SK-N-SH (cell line): ENCODE measurements around the gene C1orf52. TPM values are rescaled to one million over a fixed set of nuclear protein-coding genes. Genes with fewer than 3 reads are reported as not detected.

ENCODE experiments used
- CTCF ChIA-PET: fragments of 300-600, 350-600 bp; formaldehyde crosslinking; extraction: SDS; loops from one replicate; lab custom pipeline; 2021; lab: Yijun Ruan, JAX
- POLR2A ChIA-PET: fragments of 350-600 bp; sonication (Branson Sonifier 250); formaldehyde crosslinking; extraction: SDS; loops from one replicate; lab custom pipeline; 2020; ENCODE audit warnings: antibody characterized with exemption, inconsistent platforms; lab: Yijun Ruan, JAX
- DNase-seq: peaks from one replicate; pipeline ENCODE4 v3.0.0; 2012
- H2AFZ ChIP-seq: fragments of 200-600 bp; sonication (generic); 2 replicates; pipeline ENCODE4 v1.8.1; 2016; ENCODE audit warnings: antibody characterized with exemption, mild to moderate bottlenecking, low read depth
- H3F3A ChIP-seq: fragments of 200-600 bp; sonication (generic); replicated peaks from 2 replicates; pipeline ENCODE3; 2016; ENCODE audit warnings: antibody characterized with exemption, mild to moderate bottlenecking; ENCODE audit not compliant: insufficient read depth
- H3K27ac ChIP-seq, 2 experiments: fragments of 200-500 bp in 1 of 2; fragments of 200-600 bp in 1 of 2; sonication (Bioruptor generic) in 1 of 2; sonication (generic), shearing (Covaris generic) in 1 of 2; 2 replicates each; pipeline versions ENCODE4 v1.5.1 to v1.6.1; 2014 to 2016; ENCODE audit warnings: low read depth in 2 of 2, inconsistent platforms in 1 of 2, low read length in 1 of 2, mild to moderate bottlenecking in 1 of 2, mixed read lengths in 1 of 2
- H3K27me3 ChIP-seq: fragments of 200-600 bp; sonication (generic), shearing (Covaris generic); 2 replicates; pipeline ENCODE4 v1.6.1; 2016; ENCODE audit warnings: mixed run types; ENCODE audit not compliant: insufficient read depth
- H3K36me3 ChIP-seq, 2 experiments: fragments of 200-500 bp in 1 of 2; fragments of 200-600 bp in 1 of 2; sonication (Bioruptor generic) in 1 of 2; sonication (generic) in 1 of 2; replicated peaks in 1 of 2; 2 replicates each; pipeline versions ENCODE3 to v1.5.1; 2014 to 2016; ENCODE audit warnings: low read length in 1 of 2, mild to moderate bottlenecking in 1 of 2; ENCODE audit not compliant: insufficient read depth in 2 of 2, control insufficient read depth in 1 of 2
- H3K4me1 ChIP-seq, 2 experiments: fragments of 200-500 bp in 1 of 2; fragments of 200-600 bp in 1 of 2; sonication (Bioruptor generic) in 1 of 2; sonication (generic), shearing (Covaris generic) in 1 of 2; 2 replicates each; pipeline versions ENCODE4 v1.5.1 to v1.6.1; 2014 to 2016; ENCODE audit warnings: low read depth in 1 of 2, low read length in 1 of 2, mixed run types in 1 of 2; ENCODE audit not compliant: insufficient read depth in 2 of 2, control insufficient read depth in 1 of 2
- H3K4me2 ChIP-seq: fragments of 200-600 bp; sonication (generic), shearing (Covaris generic); 2 replicates; pipeline ENCODE4 v1.6.1; 2017; ENCODE audit warnings: mixed run types
- H3K4me3 ChIP-seq, 2 experiments: fragments of 200-500 bp in 1 of 2; fragments of 200-600 bp in 1 of 2; sonication (Bioruptor generic) in 1 of 2; sonication (generic), shearing (Covaris generic) in 1 of 2; 2 replicates each; pipeline versions ENCODE4 v1.5.1 to v1.8.1; 2014 to 2016; ENCODE audit warnings: low read depth in 2 of 2, inconsistent platforms in 1 of 2, low read length in 1 of 2, mild to moderate bottlenecking in 1 of 2, mixed read lengths in 1 of 2, moderate library complexity in 1 of 2
- H3K79me2 ChIP-seq: fragments of 200-600 bp; sonication (generic); 2 replicates; pipeline ENCODE4 v1.8.1; 2017; ENCODE audit warnings: mild to moderate bottlenecking; ENCODE audit not compliant: insufficient read depth
- H3K9ac ChIP-seq: fragments of 200-600 bp; sonication (generic); 2 replicates; pipeline ENCODE4 v1.6.1; 2017; ENCODE audit warnings: mixed run types
- H3K9me2 ChIP-seq: fragments of 200-600 bp; sonication (generic); 2 replicates; pipeline ENCODE4 v1.6.1; 2017; ENCODE audit warnings: mixed run types
- H3K9me3 ChIP-seq: fragments of 200-600 bp; sonication (generic); 2 replicates; pipeline ENCODE4 v1.6.1; 2017; ENCODE audit warnings: mixed run types, mild to moderate bottlenecking, moderate library complexity
- H4K20me1 ChIP-seq: fragments of 200-600 bp; sonication (generic); 2 replicates; pipeline ENCODE4 v1.6.1; 2017; ENCODE audit warnings: mild to moderate bottlenecking, mixed run types; ENCODE audit not compliant: insufficient read depth
- CHD2 ChIP-seq: fragments of 150-350 bp; IDR thresholded peaks from 2 replicates; pipeline ENCODE4 v1.6.1; 2018; ENCODE audit warnings: low read length; ENCODE audit not compliant: partially characterized antibody
- ELF1 ChIP-seq: IDR thresholded peaks from 2 replicates; pipeline ENCODE4 v1.4.0; 2012
- FOXJ3 ChIP-seq: sonication (generic); formaldehyde crosslinking; IDR thresholded peaks from 2 replicates; pipeline ENCODE4 v1.5.1; 2020; ENCODE audit warnings: mild to moderate bottlenecking, missing genetic modification reagents
- FOXM1 ChIP-seq: IDR thresholded peaks from 2 replicates; pipeline ENCODE4 v1.4.0; 2012; ENCODE audit warnings: low read depth, mild to moderate bottlenecking
- GABPA ChIP-seq: IDR thresholded peaks from 2 replicates; pipeline ENCODE4 v1.4.0; 2012; ENCODE audit warnings: low read depth, mild to moderate bottlenecking
- GATA2 ChIP-seq: sonication (generic); formaldehyde crosslinking; IDR thresholded peaks from 2 replicates; pipeline ENCODE4 v1.5.0; 2020; ENCODE audit warnings: mild to moderate bottlenecking, missing genetic modification reagents
- NFIC ChIP-seq: IDR thresholded peaks from 2 replicates; pipeline ENCODE4 v1.4.0; 2012; ENCODE audit warnings: borderline replicate concordance
- SMC3 ChIP-seq: IDR thresholded peaks from 2 replicates; pipeline ENCODE4 v1.6.1; 2012; ENCODE audit warnings: low read depth, low read length, improper control_type of control experiment
- TAF1 ChIP-seq: IDR thresholded peaks from 2 replicates; pipeline ENCODE4 v1.6.1; 2012; ENCODE audit warnings: low read depth, mild to moderate bottlenecking, low read length, moderate library complexity, borderline replicate concordance
- TCF12 ChIP-seq: IDR thresholded peaks from 2 replicates; pipeline ENCODE4 v1.4.0; 2012
- TEAD4 ChIP-seq: IDR thresholded peaks from 2 replicates; pipeline ENCODE4 v1.4.0; 2012; ENCODE audit warnings: mild to moderate bottlenecking, borderline replicate concordance; ENCODE audit not compliant: insufficient read depth
- WGBS: methylation state at CpG from one replicate; pipeline ENCODE4 v1.1.6; 2017; ENCODE audit warnings: low lambda C conversion rate; 5-methylcytosine and 5-hydroxymethylcytosine counted together
- polyA plus RNA-seq, 3 experiments: library from polyadenylated mRNA; depleted of rRNA; stranded (reverse); fragments of >200 nt; gene quantifications; 2 replicates each; pipeline ENCODE4 v1.2.3, GENCODE V29; 2012
- TF ChIP-seq, protein P1 (sequence below): IDR thresholded peaks from 2 replicates; pipeline ENCODE4 v1.4.0; 2012; ENCODE audit warnings: low read depth, borderline replicate concordance
- TF ChIP-seq, protein P2 (sequence below): fragments of 200-600 bp; sonication (generic); IDR thresholded peaks from 2 replicates; pipeline ENCODE4 v1.6.1; 2017; ENCODE audit warnings: antibody characterized with exemption, mild to moderate bottlenecking, moderate library complexity
- TF ChIP-seq, protein P3 (sequence below): IDR thresholded peaks from 2 replicates; pipeline ENCODE4; 2012
- TF ChIP-seq, protein P4 (sequence below): fragments of 150-350 bp; IDR thresholded peaks from 2 replicates; pipeline ENCODE4 v1.6.1; 2017; ENCODE audit warnings: antibody characterized with exemption, low read length, low read depth, borderline replicate concordance

C1orf52 gene
- polyA plus RNA-seq, 1 of the 3 experiments (the other 2 are of a cell fraction): 23.4 TPM

DNA sequence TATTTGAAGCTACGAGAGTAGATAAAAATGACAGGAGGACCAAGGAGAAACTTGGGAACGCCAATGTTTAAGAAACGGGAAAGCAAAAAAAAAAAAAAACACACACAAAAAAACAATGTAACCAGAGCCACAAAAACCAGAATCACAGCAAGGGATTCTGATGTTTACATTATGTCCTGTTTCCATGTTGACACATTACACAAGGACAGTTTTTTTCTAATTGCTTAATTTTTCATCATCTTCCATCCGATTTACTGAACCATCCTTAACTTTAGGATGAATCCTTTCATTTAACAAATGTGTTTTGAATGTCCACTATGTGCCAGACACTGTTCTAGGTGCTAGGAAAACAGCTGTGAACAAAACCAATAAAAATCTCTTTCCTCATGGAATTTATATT, 18.3 kb upstream of the C1orf52 start (continued):
- TF ChIP-seq TCF12 (no peak), CHD2 (no peak), GABPA (no peak), SMC3 (no peak)
- TF ChIP-seq, protein P1, sequence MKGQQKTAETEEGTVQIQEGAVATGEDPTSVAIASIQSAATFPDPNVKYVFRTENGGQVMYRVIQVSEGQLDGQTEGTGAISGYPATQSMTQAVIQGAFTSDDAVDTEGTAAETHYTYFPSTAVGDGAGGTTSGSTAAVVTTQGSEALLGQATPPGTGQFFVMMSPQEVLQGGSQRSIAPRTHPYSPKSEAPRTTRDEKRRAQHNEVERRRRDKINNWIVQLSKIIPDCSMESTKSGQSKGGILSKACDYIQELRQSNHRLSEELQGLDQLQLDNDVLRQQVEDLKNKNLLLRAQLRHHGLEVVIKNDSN: no peak

DNA sequence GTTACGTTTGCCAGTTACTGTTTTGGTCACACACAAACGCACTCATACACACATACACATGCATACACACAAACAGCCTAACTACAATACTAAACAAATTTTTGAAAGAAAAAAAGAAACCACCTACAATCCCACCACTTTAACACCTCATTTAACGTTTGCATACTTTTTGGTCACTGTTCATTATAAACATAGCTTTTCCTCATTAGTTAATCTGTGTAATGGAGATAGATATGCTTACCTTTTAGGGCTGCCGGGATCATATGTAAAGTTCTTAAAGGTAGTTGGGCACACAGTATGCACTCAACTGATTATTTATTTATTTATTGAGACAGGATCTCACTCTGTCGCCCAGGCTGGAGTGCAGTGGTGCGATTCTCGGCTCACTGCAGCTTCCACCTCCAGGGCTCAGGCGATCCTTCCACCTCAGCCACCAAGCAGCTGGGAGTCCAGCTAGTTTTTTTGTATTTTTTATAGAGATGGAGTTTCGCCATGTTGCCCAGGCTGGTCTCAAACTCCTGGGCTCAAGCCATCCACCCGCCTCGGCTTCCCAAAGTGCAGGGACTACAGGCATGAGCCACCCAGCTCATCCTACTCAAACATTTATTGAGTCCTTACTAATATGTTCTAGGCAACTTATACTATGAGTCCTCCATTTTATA, 17.6 kb upstream of the C1orf52 start:
- Histone ChIP-seq H3K9me3 (no peaks in the 10 kb centered on the region), H3F3A (peaks cover 32% of the 10 kb centered on the region), H3K79me2 (peaks cover 42% of the 10 kb centered on the region), H3K4me2 (peak overlapping the region; percentile 59), H3K4me3 (peak overlapping the region; percentile 52 to 96), H4K20me1 (peaks cover 29% of the 10 kb centered on the region), H3K36me3 (peaks cover 0 to 15% of the 10 kb centered on the region in 2 experiments), H3K27me3 (no peaks in the 10 kb centered on the region), H3K4me1 (peaks cover 22 to 28% of the 10 kb centered on the region in 2 experiments), H3K9me2 (no peaks in the 10 kb centered on the region), H3K27ac (peak overlapping the region; percentile 76 to 91), H3K9ac (peak overlapping the region; percentile 52), H2AFZ (no peak overlapping the region)
- TF ChIP-seq TAF1 (peak; percentile 35; the same call in 1 of the 2 replicates), TEAD4 (no peak)
- CTCF ChIA-PET: interaction anchor here (0.8 to 3.0 kb wide), 7 partner anchors 18 to 416 kb away, joined by 3 to 21 read pairs (median 5); partner anchors contain the start of gene C1orf52
- WGBS: 59% methylated on average over 11 of the region's 11 CpGs
- DNase-seq: no peak
- POLR2A ChIA-PET: interaction anchor here (1.2 to 2.7 kb wide), 3 partner anchors 9 to 188 kb away, joined by 4 to 20 read pairs (median 5); partner anchors contain the start of genes C1orf52 and DDAH1

DNA sequence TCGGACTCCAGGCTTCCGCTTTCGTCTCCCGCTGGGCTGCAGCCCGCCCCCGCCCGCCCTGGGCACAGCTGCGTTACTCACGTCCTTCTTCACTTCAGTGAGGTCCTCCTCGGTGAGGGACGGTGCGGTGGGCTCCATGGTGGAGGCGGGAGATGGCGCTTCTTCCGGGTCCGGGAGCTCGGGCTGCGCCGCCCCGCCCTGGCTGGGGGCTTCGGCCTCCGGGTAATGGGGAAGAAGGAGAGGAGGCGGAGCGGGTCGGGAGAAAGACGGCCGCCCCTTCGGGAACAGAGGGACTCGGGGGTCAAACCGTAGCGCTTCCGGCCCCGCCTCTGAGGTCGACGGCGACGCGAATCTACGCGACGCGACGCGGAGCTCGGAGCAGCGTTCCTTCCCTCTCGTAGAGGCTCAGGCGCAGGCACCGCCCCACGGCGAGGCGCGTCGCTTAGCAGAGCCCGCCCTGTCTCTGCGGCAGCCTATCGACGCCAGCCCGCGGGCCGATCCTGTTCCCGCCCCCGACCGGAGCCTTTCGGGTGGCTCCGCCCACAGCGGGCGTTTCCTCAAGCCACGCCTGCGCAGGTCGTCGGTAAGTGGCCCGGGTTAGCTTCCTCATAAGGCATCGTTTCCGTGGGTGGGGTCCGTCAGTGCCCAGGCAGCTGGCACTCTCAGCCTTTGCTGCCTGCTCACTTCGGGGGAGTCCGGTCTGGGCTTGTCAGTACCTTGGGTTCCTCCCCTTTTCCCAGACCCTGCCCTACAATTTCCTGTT, 16.9 kb upstream of the C1orf52 start, which contains the start of gene BCL10:
Gene BCL10, minus strand, starts transcription at position 418 of the 763 bp plus-strand sequence. Its CDS starts 280 bp downstream, at position 138.
- H3K79me2 ChIP-seq: peaks cover 49% of the 10 kb centered on the region
- ChIA-PET POLR2A (interaction anchor here (1.1 to 2.7 kb wide), 4 partner anchors 9 to 432 kb away, joined by 4 to 20 read pairs (median 4); partner anchors contain the start of genes C1orf52, DDAH1 and ZNHIT6), CTCF (interaction anchor here (1.0 to 3.0 kb wide), 7 partner anchors 9 to 416 kb away, joined by 3 to 21 read pairs (median 5); partner anchors contain the start of gene C1orf52)
- no peaks in the 10 kb centered on the region for H3K9me2 ChIP-seq
- H3K27me3 ChIP-seq: no peaks in the 10 kb centered on the region
- peak within 1 kb of the TSS; percentile 91 to 92 for H3K27ac ChIP-seq
- H3K4me1 ChIP-seq: peaks cover 22 to 28% of the 10 kb centered on the region in 2 experiments
- H3K36me3 ChIP-seq: peaks cover 2 to 22% of the 10 kb centered on the region in 2 experiments
- H3K9me3 ChIP-seq: no peaks in the 10 kb centered on the region
- WGBS: 1% methylated on average over 39 of the region's 78 CpGs
- peaks cover 34% of the 10 kb centered on the region for H4K20me1 ChIP-seq
- peak within 1 kb of the TSS; percentile 96 to 97 for H3K4me3 ChIP-seq
- H3K9ac ChIP-seq: peak within 1 kb of the TSS; percentile 95
- peak within 1 kb of the TSS; percentile 93 for H3K4me2 ChIP-seq
- peaks cover 32% of the 10 kb centered on the region for H3F3A ChIP-seq
- DNase-seq: peak; percentile 96
- H2AFZ ChIP-seq: no peak within 1 kb of the TSS
- TF ChIP-seq, protein P2, sequence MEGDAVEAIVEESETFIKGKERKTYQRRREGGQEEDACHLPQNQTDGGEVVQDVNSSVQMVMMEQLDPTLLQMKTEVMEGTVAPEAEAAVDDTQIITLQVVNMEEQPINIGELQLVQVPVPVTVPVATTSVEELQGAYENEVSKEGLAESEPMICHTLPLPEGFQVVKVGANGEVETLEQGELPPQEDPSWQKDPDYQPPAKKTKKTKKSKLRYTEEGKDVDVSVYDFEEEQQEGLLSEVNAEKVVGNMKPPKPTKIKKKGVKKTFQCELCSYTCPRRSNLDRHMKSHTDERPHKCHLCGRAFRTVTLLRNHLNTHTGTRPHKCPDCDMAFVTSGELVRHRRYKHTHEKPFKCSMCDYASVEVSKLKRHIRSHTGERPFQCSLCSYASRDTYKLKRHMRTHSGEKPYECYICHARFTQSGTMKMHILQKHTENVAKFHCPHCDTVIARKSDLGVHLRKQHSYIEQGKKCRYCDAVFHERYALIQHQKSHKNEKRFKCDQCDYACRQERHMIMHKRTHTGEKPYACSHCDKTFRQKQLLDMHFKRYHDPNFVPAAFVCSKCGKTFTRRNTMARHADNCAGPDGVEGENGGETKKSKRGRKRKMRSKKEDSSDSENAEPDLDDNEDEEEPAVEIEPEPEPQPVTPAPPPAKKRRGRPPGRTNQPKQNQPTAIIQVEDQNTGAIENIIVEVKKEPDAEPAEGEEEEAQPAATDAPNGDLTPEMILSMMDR: no peak
- TF ChIP-seq NFIC (no peak), GATA2 (CRISPR knock-in tag) (no peak), ELF1 (peak; percentile 88), FOXM1 (no peak), SMC3 (no peak), FOXJ3 (CRISPR knock-in tag) (no peak)
- TF ChIP-seq, protein P3, sequence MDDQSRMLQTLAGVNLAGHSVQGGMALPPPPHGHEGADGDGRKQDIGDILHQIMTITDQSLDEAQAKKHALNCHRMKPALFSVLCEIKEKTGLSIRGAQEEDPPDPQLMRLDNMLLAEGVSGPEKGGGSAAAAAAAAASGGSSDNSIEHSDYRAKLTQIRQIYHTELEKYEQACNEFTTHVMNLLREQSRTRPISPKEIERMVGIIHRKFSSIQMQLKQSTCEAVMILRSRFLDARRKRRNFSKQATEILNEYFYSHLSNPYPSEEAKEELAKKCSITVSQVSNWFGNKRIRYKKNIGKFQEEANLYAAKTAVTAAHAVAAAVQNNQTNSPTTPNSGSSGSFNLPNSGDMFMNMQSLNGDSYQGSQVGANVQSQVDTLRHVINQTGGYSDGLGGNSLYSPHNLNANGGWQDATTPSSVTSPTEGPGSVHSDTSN: peak; percentile 42; the same call in 1 of the 2 replicates
- TF ChIP-seq, protein P4, sequence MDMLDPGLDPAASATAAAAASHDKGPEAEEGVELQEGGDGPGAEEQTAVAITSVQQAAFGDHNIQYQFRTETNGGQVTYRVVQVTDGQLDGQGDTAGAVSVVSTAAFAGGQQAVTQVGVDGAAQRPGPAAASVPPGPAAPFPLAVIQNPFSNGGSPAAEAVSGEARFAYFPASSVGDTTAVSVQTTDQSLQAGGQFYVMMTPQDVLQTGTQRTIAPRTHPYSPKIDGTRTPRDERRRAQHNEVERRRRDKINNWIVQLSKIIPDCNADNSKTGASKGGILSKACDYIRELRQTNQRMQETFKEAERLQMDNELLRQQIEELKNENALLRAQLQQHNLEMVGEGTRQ: no peak
